Suppressor macrophage treated with lipopolysaccharide for 1 hour (primary cell): Measurements from ENCODE around the gene TSHB.
A peak's percentile ranks its signal among the peaks of the same experiment; 100 is the strongest.

Experiments used
- DNase-seq, 3 donors: peaks; one replicate each; pipeline ENCODE4 v3.0.0-alpha.2; 2020 to 2022

Gene TSHB

GRCh38 chr1:115060501-115060900, 30.9 kb downstream of the TSHB start:
- DNase-seq, result no peak

GRCh38 chr1:115062542-115063004, 32.9 kb downstream of the TSHB start:
- peak; percentile 35 to 54 (median 38) for DNase-seq

GRCh38 chr1:115063228-115063901, 33.7 kb downstream of the TSHB start:
- no peak for DNase-seq

- DNase-seq, result no peak
These were observed 34.8 kb downstream of the TSHB start for GRCh38 chr1:115064461-115064860.

GRCh38 chr1:115065021-115065420, 35.4 kb downstream of the TSHB start:
- DNase-seq, result no peak

GRCh38 chr1:115067161-115067859, 37.7 kb downstream of the TSHB start:
- DNase-seq, result no peak

GRCh38 chr1:115068826-115069585, 39.4 kb downstream of the TSHB start:
- no peak for DNase-seq

GRCh38 chr1:115069659-115070308, 40.2 kb downstream of the TSHB start:
- peak in 2 of 3 donors; percentile 8 to 32 for DNase-seq

GRCh38 chr1:115071012-115071664, 41.5 kb downstream of the TSHB start:
- DNase-seq, result peak; percentile 35 to 46 (median 40)

- no peak for DNase-seq
These were observed 43.9 kb downstream of the TSHB start for GRCh38 chr1:115073298-115074087.

- DNase-seq, result no peak
These were observed 45.4 kb downstream of the TSHB start for GRCh38 chr1:115074839-115075534.

GRCh38 chr1:115076384-115076915, 46.8 kb downstream of the TSHB start:
- peak; percentile 33 to 52 (median 50) for DNase-seq

- no peak for DNase-seq
These were observed 47.8 kb downstream of the TSHB start for GRCh38 chr1:115077286-115077983.

- DNase-seq, result no peak
These were observed 48.3 kb downstream of the TSHB start for GRCh38 chr1:115077984-115078330.

GRCh38 chr1:115078708-115079107, 49.1 kb downstream of the TSHB start:
- no peak for DNase-seq

GRCh38 chr1:115082949-115083348, 53.3 kb downstream of the TSHB start:
- no peak for DNase-seq
